Panc1 (cell line): ENCODE results near the gene KIF26B.

ENCODE experiments used
- POLR2AphosphoS5 ChIP-seq: IDR thresholded peaks from 2 replicates; pipeline ENCODE4 v1.6.1; 2012; ENCODE audit warnings: mild to moderate bottlenecking, low read depth, low read length, moderate library complexity
- SIN3A ChIP-seq: IDR thresholded peaks from 2 replicates; pipeline ENCODE4 v1.6.1; 2012; ENCODE audit warnings: low read depth, mild to moderate bottlenecking, low read length, moderate library complexity, borderline replicate concordance; ENCODE audit not compliant: insufficient read depth
- TCF7L2 ChIP-seq: IDR thresholded peaks from 2 replicates; pipeline ENCODE4 v1.6.1; 2011; ENCODE audit warnings: mild to moderate bottlenecking, low read depth, low read length, inconsistent platforms
- TF ChIP-seq, protein P1 (sequence below): fragments of 450-650 bp; IDR thresholded peaks from 2 replicates; pipeline ENCODE4 v1.5.1; 2017; ENCODE audit warnings: mild to moderate bottlenecking
- TF ChIP-seq, protein P2 (sequence below), 2 experiments: IDR thresholded peaks; 2 replicates each; pipeline ENCODE4 v1.6.1; 2011 to 2012; ENCODE audit warnings: low read depth in 2 of 2, control low read depth in 1 of 2, low read length in 1 of 2, mild to moderate bottlenecking in 1 of 2, moderate library complexity in 1 of 2; ENCODE audit not compliant: insufficient read depth in 1 of 2

DNA sequence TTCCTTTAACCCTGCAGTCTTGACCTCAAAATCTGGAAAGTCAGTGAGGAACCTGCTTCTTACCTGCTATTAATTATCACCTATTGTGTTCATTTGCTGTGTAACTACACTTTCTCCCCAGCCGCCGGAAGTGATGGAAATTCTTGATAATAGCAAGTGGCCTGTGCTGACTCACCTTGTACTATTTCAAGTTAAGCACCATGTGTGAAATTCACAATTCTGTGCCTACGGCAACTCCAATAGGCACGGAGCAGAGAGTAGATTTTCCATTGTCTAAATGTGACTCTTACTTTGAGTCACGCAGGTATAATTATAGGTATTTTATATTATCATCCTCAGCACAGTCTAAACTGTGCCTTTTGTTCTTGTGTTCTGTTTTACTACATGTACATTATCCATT is 466.8 kb downstream of the KIF26B start:
- TF ChIP-seq, protein P1, sequence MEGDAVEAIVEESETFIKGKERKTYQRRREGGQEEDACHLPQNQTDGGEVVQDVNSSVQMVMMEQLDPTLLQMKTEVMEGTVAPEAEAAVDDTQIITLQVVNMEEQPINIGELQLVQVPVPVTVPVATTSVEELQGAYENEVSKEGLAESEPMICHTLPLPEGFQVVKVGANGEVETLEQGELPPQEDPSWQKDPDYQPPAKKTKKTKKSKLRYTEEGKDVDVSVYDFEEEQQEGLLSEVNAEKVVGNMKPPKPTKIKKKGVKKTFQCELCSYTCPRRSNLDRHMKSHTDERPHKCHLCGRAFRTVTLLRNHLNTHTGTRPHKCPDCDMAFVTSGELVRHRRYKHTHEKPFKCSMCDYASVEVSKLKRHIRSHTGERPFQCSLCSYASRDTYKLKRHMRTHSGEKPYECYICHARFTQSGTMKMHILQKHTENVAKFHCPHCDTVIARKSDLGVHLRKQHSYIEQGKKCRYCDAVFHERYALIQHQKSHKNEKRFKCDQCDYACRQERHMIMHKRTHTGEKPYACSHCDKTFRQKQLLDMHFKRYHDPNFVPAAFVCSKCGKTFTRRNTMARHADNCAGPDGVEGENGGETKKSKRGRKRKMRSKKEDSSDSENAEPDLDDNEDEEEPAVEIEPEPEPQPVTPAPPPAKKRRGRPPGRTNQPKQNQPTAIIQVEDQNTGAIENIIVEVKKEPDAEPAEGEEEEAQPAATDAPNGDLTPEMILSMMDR = no peak
- TF ChIP-seq SIN3A (no peak), POLR2AphosphoS5 (no peak), TCF7L2 (no peak)
- TF ChIP-seq, protein P2, sequence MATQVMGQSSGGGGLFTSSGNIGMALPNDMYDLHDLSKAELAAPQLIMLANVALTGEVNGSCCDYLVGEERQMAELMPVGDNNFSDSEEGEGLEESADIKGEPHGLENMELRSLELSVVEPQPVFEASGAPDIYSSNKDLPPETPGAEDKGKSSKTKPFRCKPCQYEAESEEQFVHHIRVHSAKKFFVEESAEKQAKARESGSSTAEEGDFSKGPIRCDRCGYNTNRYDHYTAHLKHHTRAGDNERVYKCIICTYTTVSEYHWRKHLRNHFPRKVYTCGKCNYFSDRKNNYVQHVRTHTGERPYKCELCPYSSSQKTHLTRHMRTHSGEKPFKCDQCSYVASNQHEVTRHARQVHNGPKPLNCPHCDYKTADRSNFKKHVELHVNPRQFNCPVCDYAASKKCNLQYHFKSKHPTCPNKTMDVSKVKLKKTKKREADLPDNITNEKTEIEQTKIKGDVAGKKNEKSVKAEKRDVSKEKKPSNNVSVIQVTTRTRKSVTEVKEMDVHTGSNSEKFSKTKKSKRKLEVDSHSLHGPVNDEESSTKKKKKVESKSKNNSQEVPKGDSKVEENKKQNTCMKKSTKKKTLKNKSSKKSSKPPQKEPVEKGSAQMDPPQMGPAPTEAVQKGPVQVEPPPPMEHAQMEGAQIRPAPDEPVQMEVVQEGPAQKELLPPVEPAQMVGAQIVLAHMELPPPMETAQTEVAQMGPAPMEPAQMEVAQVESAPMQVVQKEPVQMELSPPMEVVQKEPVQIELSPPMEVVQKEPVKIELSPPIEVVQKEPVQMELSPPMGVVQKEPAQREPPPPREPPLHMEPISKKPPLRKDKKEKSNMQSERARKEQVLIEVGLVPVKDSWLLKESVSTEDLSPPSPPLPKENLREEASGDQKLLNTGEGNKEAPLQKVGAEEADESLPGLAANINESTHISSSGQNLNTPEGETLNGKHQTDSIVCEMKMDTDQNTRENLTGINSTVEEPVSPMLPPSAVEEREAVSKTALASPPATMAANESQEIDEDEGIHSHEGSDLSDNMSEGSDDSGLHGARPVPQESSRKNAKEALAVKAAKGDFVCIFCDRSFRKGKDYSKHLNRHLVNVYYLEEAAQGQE (IDR thresholded peaks at IDR 0.05; ENCODE audit: insufficient read depth in 1 of 2, low read depth in 2 of 2, low read length in 1 of 2) = no peak
